ENCODE data around the gene CPEB1.
"Not testable (repeated sequence)": the region's sequence is repeated elsewhere in the genome, so short reads cannot be mapped to it uniquely, and the experiment has no call there.

The CPEB1 gene

GRCh38 chr15:82660378-82660777 lies 13.2 kb upstream of the CPEB1 start:
- DNase-seq (ENCODE audit: low spot score in 2 of 2) (no peak), ATAC-seq (ENCODE audit: low read depth) (no peak)
- Mint-ChIP-seq H3K4me1 (no peaks in the 10 kb centered on the region), H3K4me3 (no peak overlapping the region), H3K9me3 (no peaks in the 10 kb centered on the region), H3K27ac (no peak overlapping the region), H3K27me3 (peaks cover 25% of the 10 kb centered on the region), H3K36me3 (no peaks in the 10 kb centered on the region)

DNA sequence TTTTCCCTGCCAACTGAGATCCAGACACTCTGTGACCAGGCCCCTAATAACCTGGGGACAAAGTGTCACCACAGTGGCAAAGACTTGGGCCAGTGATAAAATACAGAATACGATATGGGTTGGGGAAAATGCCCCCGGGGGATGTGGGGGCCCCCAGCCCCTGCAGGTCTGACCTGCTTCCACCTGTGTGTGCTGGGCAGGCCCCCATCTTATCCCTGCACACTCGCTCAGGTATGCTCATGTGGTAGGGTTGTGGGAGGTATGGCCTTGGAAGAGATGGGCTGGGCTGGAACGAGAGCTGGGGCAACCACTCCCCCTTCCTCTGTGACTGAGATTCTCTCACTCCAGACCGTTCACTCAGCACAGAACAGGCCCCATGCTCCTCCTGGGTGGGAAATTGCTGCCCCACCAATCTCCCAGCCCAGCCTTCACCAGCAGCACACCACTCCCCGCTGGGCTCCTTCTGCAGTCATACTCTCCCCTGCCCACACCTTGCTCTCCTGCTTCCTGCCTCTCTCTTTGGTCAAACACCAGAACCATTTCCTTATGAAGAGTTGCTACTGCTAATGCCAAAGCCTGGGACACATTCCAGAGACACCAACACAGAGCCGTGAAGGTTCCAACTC lies 9.6 kb upstream of the CPEB1 start:
- DNase-seq (ENCODE audit: low spot score in 2 of 2) (no peak), ATAC-seq (ENCODE audit: low read depth) (no peak)
- Mint-ChIP-seq H3K27ac (no peak overlapping the region), H3K36me3 (no peaks in the 10 kb centered on the region), H3K4me1 (no peaks in the 10 kb centered on the region), H3K9me3 (no peaks in the 10 kb centered on the region), H3K27me3 (peaks cover 15% of the 10 kb centered on the region), H3K4me3 (no peak overlapping the region)

- H3K9me3 Mint-ChIP-seq = no peaks in the 10 kb centered on the region
- H3K4me3 Mint-ChIP-seq = no peak overlapping the region
- DNase-seq (ENCODE audit: low spot score in 2 of 2) = no peak
- peaks cover 15% of the 10 kb centered on the region for H3K27me3 Mint-ChIP-seq
- H3K4me1 Mint-ChIP-seq = no peaks in the 10 kb centered on the region
- no peak for ATAC-seq (ENCODE audit: low read depth)
- no peak overlapping the region for H3K27ac Mint-ChIP-seq
- no peaks in the 10 kb centered on the region for H3K36me3 Mint-ChIP-seq
These were observed 8.4 kb upstream of the CPEB1 start for GRCh38 chr15:82655606-82656005.

- Mint-ChIP-seq H3K36me3 (no peaks in the 10 kb centered on the region), H3K9me3 (no peaks in the 10 kb centered on the region), H3K27ac (no peak overlapping the region), H3K4me1 (no peaks in the 10 kb centered on the region), H3K27me3 (peaks cover 20% of the 10 kb centered on the region), H3K4me3 (no peak overlapping the region)
- ATAC-seq (ENCODE audit: low read depth) = no peak
- no peak for DNase-seq (ENCODE audit: low spot score in 2 of 2)
These were observed 6.5 kb upstream of the CPEB1 start for GRCh38 chr15:82653483-82654168.

DNA sequence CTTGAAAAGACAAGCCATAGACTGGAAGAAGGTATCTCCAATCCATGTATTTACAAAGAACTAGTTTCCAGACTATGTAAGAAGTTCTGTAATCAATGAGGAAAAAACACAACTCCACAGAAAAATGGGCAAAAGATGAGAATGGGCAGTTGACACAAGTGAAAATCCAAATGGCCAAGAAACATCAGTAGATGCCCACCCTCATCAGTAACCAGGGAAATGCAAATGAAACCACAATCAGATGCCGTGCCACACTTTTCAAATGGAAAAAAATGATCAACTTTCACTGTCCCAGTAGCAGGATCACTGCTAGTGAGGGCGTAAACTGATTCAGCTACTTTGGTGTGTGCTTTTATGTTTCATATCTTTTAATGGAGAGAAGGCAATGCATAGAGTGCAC lies 4.5 kb upstream of the CPEB1 start:
- no peak for ATAC-seq (ENCODE audit: low read depth)
- DNase-seq (ENCODE audit: low spot score in 2 of 2) = no peak
- Mint-ChIP-seq H3K4me3 (no peak overlapping the region), H3K27me3 (peaks cover 20% of the 10 kb centered on the region), H3K4me1 (no peaks in the 10 kb centered on the region), H3K27ac (no peak overlapping the region), H3K9me3 (no peaks in the 10 kb centered on the region), H3K36me3 (no peaks in the 10 kb centered on the region)

GRCh38 chr15:82650046-82650670 lies 3.0 kb upstream of the CPEB1 start:
- Mint-ChIP-seq H3K9me3 (no peaks in the 10 kb centered on the region), H3K27me3 (peaks cover 21% of the 10 kb centered on the region), H3K4me1 (peaks cover 2% of the 10 kb centered on the region), H3K36me3 (no peaks in the 10 kb centered on the region), H3K4me3 (no peak overlapping the region), H3K27ac (no peak overlapping the region)
- ATAC-seq (ENCODE audit: low read depth) (no peak), DNase-seq (ENCODE audit: low spot score in 2 of 2) (no peak)

- ATAC-seq (ENCODE audit: low read depth) = no peak
- DNase-seq (ENCODE audit: low spot score in 2 of 2) = no peak
- H3K27ac Mint-ChIP-seq = no peak overlapping the region
- H3K9me3 Mint-ChIP-seq = no peaks in the 10 kb centered on the region
- peaks cover 2% of the 10 kb centered on the region for H3K4me1 Mint-ChIP-seq
- H3K27me3 Mint-ChIP-seq = peaks cover 25% of the 10 kb centered on the region
- no peaks in the 10 kb centered on the region for H3K36me3 Mint-ChIP-seq
- peak overlapping the region; percentile 25 for H3K4me3 Mint-ChIP-seq
These were observed 2.2 kb upstream of the CPEB1 start for GRCh38 chr15:82649226-82649999.

- Mint-ChIP-seq H3K9me3 (no peaks in the 10 kb centered on the region), H3K4me3 (peak overlapping the region; percentile 61), H3K27ac (no peak overlapping the region), H3K36me3 (no peaks in the 10 kb centered on the region), H3K4me1 (peaks cover 2% of the 10 kb centered on the region), H3K27me3 (peaks cover 28% of the 10 kb centered on the region)
- no peak for DNase-seq (ENCODE audit: low spot score in 2 of 2)
- no peak for ATAC-seq (ENCODE audit: low read depth)
These were observed 1.3 kb upstream of the CPEB1 start for GRCh38 chr15:82648257-82649103.

GRCh38 chr15:82647835-82648256 lies 683 bp upstream of the CPEB1 start:
- peaks cover 28% of the 10 kb centered on the region for H3K27me3 Mint-ChIP-seq
- no peaks in the 10 kb centered on the region for H3K36me3 Mint-ChIP-seq
- H3K4me3 Mint-ChIP-seq = peak overlapping the region; percentile 61

GRCh38 chr15:82646250-82647044 lies 716 bp downstream of the CPEB1 start:
- ATAC-seq (ENCODE audit: low read depth) = no peak
- Mint-ChIP-seq H3K9me3 (no peaks in the 10 kb centered on the region), H3K27me3 (peaks cover 22% of the 10 kb centered on the region), H3K4me3 (peak overlapping the region; percentile 43), H3K36me3 (no peaks in the 10 kb centered on the region), H3K4me1 (peaks cover 2% of the 10 kb centered on the region), H3K27ac (no peak overlapping the region)
- no peak for DNase-seq (ENCODE audit: low spot score in 2 of 2)

More at GRCh38 chr15:82647835-82648256, 683 bp upstream of the CPEB1 start:
- ATAC-seq (ENCODE audit: low read depth) (peak; percentile 67), DNase-seq (ENCODE audit: low spot score in 2 of 2) (peak in 1 of 2 donors; percentile 38)
- Mint-ChIP-seq H3K4me1 (peaks cover 2% of the 10 kb centered on the region), H3K27ac (no peak overlapping the region), H3K9me3 (no peaks in the 10 kb centered on the region)

- DNase-seq (ENCODE audit: low spot score in 2 of 2); H3K9me3 Mint-ChIP-seq; H3K4me3 Mint-ChIP-seq; ATAC-seq (ENCODE audit: low read depth); H3K27ac Mint-ChIP-seq; H3K4me1 Mint-ChIP-seq; H3K36me3 Mint-ChIP-seq: not testable (repeated sequence)
- H3K27me3 Mint-ChIP-seq = peaks cover 24% of the 10 kb centered on the region
These were observed 2.0 kb downstream of the CPEB1 start for GRCh38 chr15:82644967-82645852.

DNA sequence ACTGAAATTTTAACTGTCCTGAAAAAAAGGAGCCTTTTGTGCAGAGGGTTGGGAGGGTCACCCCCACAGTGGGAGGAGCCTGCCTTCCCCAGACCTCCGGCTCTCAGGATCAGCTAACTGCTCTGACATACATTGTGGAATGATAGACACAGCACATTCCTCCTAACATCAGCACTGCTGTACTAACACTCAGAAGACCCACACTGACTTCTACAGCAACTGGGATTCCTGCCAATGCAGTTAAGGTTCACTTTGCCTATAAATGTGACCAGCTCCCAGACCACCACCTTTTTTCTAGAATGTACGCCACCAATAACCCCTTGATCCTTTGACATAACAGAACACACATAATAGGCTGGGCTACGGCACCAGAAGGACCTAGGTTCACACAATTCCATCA lies 3.2 kb downstream of the CPEB1 start:
- peaks cover 25% of the 10 kb centered on the region for H3K27me3 Mint-ChIP-seq
- no peak overlapping the region for H3K4me3 Mint-ChIP-seq
- H3K9me3 Mint-ChIP-seq = no peaks in the 10 kb centered on the region
- peaks cover 2% of the 10 kb centered on the region for H3K4me1 Mint-ChIP-seq
- ATAC-seq (ENCODE audit: low read depth) (no peak), DNase-seq (ENCODE audit: low spot score in 2 of 2) (no peak)
- no peaks in the 10 kb centered on the region for H3K36me3 Mint-ChIP-seq
- no peak overlapping the region for H3K27ac Mint-ChIP-seq
